SK-N-SH (cell line): ENCODE data around the gene PIEZO2.

Experiments
- EP300 ChIP-seq, 2 experiments: IDR thresholded peaks; 2 replicates each; pipeline versions ENCODE4 v1.4.0 to v1.6.1; 2012; ENCODE audit warnings: borderline replicate concordance in 1 of 2, low read depth in 1 of 2, low read length in 1 of 2
- FOXJ3 ChIP-seq: sonication (generic); formaldehyde crosslinking; IDR thresholded peaks from 2 replicates; pipeline ENCODE4 v1.5.1; 2020; ENCODE audit warnings: mild to moderate bottlenecking, missing genetic modification reagents
- GATA2 ChIP-seq: sonication (generic); formaldehyde crosslinking; IDR thresholded peaks from 2 replicates; pipeline ENCODE4 v1.5.0; 2020; ENCODE audit warnings: mild to moderate bottlenecking, missing genetic modification reagents
- POLR2AphosphoS5 ChIP-seq: IDR thresholded peaks from 2 replicates; pipeline ENCODE4 v1.6.1; 2012; ENCODE audit warnings: low read depth, low read length
- RXRA ChIP-seq: IDR thresholded peaks from 2 replicates; pipeline ENCODE4 v1.4.0; 2012; ENCODE audit warnings: low read depth, mild to moderate bottlenecking, borderline replicate concordance
- SIN3A ChIP-seq: IDR thresholded peaks from 2 replicates; pipeline ENCODE4 v1.6.1; 2012; ENCODE audit warnings: low read depth, mild to moderate bottlenecking, low read length, moderate library complexity, borderline replicate concordance
- SMC3 ChIP-seq: IDR thresholded peaks from 2 replicates; pipeline ENCODE4 v1.6.1; 2012; ENCODE audit warnings: low read depth, low read length, improper control_type of control experiment
- TF ChIP-seq, protein P1 (sequence below): fragments of 200-600 bp; sonication (generic); IDR thresholded peaks from 2 replicates; pipeline ENCODE4 v1.6.1; 2017; ENCODE audit warnings: antibody characterized with exemption, mild to moderate bottlenecking, moderate library complexity
- TF ChIP-seq, protein P2 (sequence below): IDR thresholded peaks from 2 replicates; pipeline ENCODE4 v1.6.1; 2012; ENCODE audit warnings: mild to moderate bottlenecking, low read depth, low read length, moderate library complexity
- TF ChIP-seq, protein P3 (sequence below): IDR thresholded peaks from 2 replicates; pipeline ENCODE4 v1.4.0; 2012; ENCODE audit warnings: low read depth, borderline replicate concordance

DNA sequence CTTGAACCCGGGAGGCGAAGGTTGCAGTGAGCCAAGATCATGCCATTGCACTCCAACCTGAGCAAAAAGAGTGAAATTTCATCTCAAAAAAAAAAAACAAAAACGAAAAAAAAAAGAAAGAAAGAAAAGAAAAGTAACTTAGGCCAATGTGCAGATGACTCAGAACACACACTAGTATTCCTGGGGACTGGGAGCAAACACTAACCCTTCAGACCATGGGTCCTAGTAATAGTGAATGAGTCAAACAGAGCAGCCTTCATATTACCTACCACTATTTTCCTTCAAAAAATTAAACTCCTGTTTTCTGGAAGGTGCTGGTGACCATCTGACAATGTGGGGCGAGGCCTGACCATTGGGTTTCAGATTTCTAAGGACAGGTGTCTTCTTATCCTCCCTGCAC lies 253.4 kb downstream of the PIEZO2 start:
- TF ChIP-seq, protein P1, sequence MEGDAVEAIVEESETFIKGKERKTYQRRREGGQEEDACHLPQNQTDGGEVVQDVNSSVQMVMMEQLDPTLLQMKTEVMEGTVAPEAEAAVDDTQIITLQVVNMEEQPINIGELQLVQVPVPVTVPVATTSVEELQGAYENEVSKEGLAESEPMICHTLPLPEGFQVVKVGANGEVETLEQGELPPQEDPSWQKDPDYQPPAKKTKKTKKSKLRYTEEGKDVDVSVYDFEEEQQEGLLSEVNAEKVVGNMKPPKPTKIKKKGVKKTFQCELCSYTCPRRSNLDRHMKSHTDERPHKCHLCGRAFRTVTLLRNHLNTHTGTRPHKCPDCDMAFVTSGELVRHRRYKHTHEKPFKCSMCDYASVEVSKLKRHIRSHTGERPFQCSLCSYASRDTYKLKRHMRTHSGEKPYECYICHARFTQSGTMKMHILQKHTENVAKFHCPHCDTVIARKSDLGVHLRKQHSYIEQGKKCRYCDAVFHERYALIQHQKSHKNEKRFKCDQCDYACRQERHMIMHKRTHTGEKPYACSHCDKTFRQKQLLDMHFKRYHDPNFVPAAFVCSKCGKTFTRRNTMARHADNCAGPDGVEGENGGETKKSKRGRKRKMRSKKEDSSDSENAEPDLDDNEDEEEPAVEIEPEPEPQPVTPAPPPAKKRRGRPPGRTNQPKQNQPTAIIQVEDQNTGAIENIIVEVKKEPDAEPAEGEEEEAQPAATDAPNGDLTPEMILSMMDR, result no peak
- TF ChIP-seq FOXJ3 (CRISPR knock-in tag) (no peak), RXRA (no peak), POLR2AphosphoS5 (no peak), SIN3A (no peak), EP300 (IDR thresholded peaks at IDR 0.05; ENCODE audit: borderline replicate concordance in 1 of 2, low read depth in 1 of 2, low read length in 1 of 2) (no peak), GATA2 (CRISPR knock-in tag) (no peak), SMC3 (no peak)
- TF ChIP-seq, protein P2, sequence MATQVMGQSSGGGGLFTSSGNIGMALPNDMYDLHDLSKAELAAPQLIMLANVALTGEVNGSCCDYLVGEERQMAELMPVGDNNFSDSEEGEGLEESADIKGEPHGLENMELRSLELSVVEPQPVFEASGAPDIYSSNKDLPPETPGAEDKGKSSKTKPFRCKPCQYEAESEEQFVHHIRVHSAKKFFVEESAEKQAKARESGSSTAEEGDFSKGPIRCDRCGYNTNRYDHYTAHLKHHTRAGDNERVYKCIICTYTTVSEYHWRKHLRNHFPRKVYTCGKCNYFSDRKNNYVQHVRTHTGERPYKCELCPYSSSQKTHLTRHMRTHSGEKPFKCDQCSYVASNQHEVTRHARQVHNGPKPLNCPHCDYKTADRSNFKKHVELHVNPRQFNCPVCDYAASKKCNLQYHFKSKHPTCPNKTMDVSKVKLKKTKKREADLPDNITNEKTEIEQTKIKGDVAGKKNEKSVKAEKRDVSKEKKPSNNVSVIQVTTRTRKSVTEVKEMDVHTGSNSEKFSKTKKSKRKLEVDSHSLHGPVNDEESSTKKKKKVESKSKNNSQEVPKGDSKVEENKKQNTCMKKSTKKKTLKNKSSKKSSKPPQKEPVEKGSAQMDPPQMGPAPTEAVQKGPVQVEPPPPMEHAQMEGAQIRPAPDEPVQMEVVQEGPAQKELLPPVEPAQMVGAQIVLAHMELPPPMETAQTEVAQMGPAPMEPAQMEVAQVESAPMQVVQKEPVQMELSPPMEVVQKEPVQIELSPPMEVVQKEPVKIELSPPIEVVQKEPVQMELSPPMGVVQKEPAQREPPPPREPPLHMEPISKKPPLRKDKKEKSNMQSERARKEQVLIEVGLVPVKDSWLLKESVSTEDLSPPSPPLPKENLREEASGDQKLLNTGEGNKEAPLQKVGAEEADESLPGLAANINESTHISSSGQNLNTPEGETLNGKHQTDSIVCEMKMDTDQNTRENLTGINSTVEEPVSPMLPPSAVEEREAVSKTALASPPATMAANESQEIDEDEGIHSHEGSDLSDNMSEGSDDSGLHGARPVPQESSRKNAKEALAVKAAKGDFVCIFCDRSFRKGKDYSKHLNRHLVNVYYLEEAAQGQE, result no peak
- TF ChIP-seq, protein P3, sequence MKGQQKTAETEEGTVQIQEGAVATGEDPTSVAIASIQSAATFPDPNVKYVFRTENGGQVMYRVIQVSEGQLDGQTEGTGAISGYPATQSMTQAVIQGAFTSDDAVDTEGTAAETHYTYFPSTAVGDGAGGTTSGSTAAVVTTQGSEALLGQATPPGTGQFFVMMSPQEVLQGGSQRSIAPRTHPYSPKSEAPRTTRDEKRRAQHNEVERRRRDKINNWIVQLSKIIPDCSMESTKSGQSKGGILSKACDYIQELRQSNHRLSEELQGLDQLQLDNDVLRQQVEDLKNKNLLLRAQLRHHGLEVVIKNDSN, result no peak
